Measurements from ENCODE around the gene OR6C3. TPM values are rescaled to one million over a fixed set of nuclear protein-coding genes. Genes with fewer than 3 reads are reported as not detected.

OR6C3 gene
- total and polyA plus RNA-seq, 2 experiments from 2014 or later: not detected

- TF ChIP-seq, protein P1, sequence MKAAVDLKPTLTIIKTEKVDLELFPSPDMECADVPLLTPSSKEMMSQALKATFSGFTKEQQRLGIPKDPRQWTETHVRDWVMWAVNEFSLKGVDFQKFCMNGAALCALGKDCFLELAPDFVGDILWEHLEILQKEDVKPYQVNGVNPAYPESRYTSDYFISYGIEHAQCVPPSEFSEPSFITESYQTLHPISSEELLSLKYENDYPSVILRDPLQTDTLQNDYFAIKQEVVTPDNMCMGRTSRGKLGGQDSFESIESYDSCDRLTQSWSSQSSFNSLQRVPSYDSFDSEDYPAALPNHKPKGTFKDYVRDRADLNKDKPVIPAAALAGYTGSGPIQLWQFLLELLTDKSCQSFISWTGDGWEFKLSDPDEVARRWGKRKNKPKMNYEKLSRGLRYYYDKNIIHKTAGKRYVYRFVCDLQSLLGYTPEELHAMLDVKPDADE (IDR thresholded peaks at IDR 0.05): no peak
- TF ChIP-seq ZNF114 (CRISPR knock-in tag; IDR thresholded peaks at IDR 0.05) (no peak), EZH2 (IDR thresholded peaks at IDR 0.05; ENCODE audit: low read depth, unreplicated experiment) (no peak), CREB1 (CRISPR knock-in tag; IDR thresholded peaks at IDR 0.05; ENCODE audit: low read depth) (no peak)
Measured at GRCh38 chr12:55362675-55363074, 32.1 kb downstream of the OR6C3 start, which contains the start of gene OR6C75 (continued).

GRCh38 chr12:55365086-55365485 is 34.5 kb downstream of the OR6C3 start:
- Histone ChIP-seq H3K27ac (ENCODE audit: low read depth) (no peak overlapping the region), H2AFZ (no peak overlapping the region), H3K36me3 (ENCODE audit: insufficient read depth) (no peaks in the 10 kb centered on the region), H4K20me1 (replicated peaks; ENCODE audit: insufficient read depth) (no peaks in the 10 kb centered on the region), H3K4me2 (no peak overlapping the region), H3K4me1 (ENCODE audit: insufficient read depth) (no peaks in the 10 kb centered on the region), H3K4me3 (no peak overlapping the region), H3K9me2 (ENCODE audit: insufficient read depth) (no peaks in the 10 kb centered on the region), H3K27me3 (ENCODE audit: insufficient read depth) (no peaks in the 10 kb centered on the region), H3F3A (replicated peaks; ENCODE audit: low read depth) (no peaks in the 10 kb centered on the region), H3K79me2 (replicated peaks; ENCODE audit: insufficient read depth) (no peaks in the 10 kb centered on the region)
- Mint-ChIP-seq H3K9me3 (no peaks in the 10 kb centered on the region), H3K27me3 (ENCODE audit: insufficient read depth, low read depth, poor library complexity) (no peaks in the 10 kb centered on the region), H3K4me3 (no peak overlapping the region), H3K27ac (no peak overlapping the region), H3K36me3 (ENCODE audit: low read depth) (no peaks in the 10 kb centered on the region), H3K4me1 (no peaks in the 10 kb centered on the region)
- DNase-seq (ENCODE audit: low spot score) (no peak), ATAC-seq (no peak)
- TF ChIP-seq NANOG (IDR thresholded peaks at IDR 0.05; ENCODE audit: borderline replicate concordance): no peak
- TF ChIP-seq STAT1 (IDR thresholded peaks at IDR 0.05; ENCODE audit: unreplicated experiment): no peak
- no peak for TF ChIP-seq EZH2phosphoT487 (IDR thresholded peaks at IDR 0.05; ENCODE audit: unreplicated experiment)
- TF ChIP-seq REST (IDR thresholded peaks at IDR 0.05; ENCODE audit: unreplicated experiment): no peak
- TF ChIP-seq, protein P1 (IDR thresholded peaks at IDR 0.05): no peak
- no peak for TF ChIP-seq ZNF331 (CRISPR knock-in tag; IDR thresholded peaks at IDR 0.05; ENCODE audit: low read depth)
- TF ChIP-seq, protein P2, sequence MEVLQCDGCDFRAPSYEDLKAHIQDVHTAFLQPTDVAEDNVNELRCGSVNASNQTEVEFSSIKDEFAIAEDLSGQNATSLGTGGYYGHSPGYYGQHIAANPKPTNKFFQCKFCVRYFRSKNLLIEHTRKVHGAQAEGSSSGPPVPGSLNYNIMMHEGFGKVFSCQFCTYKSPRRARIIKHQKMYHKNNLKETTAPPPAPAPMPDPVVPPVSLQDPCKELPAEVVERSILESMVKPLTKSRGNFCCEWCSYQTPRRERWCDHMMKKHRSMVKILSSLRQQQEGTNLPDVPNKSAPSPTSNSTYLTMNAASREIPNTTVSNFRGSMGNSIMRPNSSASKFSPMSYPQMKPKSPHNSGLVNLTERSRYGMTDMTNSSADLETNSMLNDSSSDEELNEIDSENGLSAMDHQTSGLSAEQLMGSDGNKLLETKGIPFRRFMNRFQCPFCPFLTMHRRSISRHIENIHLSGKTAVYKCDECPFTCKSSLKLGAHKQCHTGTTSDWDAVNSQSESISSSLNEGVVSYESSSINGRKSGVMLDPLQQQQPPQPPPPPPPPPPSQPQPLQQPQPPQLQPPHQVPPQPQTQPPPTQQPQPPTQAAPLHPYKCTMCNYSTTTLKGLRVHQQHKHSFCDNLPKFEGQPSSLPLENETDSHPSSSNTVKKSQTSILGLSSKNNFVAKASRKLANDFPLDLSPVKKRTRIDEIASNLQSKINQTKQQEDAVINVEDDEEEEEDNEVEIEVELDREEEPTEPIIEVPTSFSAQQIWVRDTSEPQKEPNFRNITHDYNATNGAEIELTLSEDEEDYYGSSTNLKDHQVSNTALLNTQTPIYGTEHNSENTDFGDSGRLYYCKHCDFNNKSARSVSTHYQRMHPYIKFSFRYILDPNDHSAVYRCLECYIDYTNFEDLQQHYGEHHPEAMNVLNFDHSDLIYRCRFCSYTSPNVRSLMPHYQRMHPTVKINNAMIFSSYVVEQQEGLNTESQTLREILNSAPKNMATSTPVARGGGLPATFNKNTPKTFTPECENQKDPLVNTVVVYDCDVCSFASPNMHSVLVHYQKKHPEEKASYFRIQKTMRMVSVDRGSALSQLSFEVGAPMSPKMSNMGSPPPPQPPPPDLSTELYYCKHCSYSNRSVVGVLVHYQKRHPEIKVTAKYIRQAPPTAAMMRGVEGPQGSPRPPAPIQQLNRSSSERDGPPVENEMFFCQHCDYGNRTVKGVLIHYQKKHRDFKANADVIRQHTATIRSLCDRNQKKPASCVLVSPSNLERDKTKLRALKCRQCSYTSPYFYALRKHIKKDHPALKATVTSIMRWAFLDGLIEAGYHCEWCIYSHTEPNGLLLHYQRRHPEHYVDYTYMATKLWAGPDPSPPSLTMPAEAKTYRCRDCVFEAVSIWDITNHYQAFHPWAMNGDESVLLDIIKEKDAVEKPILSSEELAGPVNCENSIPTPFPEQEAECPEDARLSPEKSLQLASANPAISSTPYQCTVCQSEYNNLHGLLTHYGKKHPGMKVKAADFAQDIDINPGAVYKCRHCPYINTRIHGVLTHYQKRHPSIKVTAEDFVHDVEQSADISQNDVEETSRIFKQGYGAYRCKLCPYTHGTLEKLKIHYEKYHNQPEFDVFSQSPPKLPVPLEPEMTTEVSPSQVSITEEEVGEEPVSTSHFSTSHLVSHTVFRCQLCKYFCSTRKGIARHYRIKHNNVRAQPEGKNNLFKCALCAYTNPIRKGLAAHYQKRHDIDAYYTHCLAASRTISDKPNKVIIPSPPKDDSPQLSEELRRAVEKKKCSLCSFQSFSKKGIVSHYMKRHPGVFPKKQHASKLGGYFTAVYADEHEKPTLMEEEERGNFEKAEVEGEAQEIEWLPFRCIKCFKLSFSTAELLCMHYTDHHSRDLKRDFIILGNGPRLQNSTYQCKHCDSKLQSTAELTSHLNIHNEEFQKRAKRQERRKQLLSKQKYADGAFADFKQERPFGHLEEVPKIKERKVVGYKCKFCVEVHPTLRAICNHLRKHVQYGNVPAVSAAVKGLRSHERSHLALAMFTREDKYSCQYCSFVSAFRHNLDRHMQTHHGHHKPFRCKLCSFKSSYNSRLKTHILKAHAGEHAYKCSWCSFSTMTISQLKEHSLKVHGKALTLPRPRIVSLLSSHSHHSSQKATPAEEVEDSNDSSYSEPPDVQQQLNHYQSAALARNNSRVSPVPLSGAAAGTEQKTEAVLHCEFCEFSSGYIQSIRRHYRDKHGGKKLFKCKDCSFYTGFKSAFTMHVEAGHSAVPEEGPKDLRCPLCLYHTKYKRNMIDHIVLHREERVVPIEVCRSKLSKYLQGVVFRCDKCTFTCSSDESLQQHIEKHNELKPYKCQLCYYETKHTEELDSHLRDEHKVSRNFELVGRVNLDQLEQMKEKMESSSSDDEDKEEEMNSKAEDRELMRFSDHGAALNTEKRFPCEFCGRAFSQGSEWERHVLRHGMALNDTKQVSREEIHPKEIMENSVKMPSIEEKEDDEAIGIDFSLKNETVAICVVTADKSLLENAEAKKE (CRISPR knock-in tag; IDR thresholded peaks at IDR 0.05): no peak
- TF ChIP-seq JUNB (IDR thresholded peaks at IDR 0.05; ENCODE audit: unreplicated experiment): no peak
- TF ChIP-seq, protein P3, sequence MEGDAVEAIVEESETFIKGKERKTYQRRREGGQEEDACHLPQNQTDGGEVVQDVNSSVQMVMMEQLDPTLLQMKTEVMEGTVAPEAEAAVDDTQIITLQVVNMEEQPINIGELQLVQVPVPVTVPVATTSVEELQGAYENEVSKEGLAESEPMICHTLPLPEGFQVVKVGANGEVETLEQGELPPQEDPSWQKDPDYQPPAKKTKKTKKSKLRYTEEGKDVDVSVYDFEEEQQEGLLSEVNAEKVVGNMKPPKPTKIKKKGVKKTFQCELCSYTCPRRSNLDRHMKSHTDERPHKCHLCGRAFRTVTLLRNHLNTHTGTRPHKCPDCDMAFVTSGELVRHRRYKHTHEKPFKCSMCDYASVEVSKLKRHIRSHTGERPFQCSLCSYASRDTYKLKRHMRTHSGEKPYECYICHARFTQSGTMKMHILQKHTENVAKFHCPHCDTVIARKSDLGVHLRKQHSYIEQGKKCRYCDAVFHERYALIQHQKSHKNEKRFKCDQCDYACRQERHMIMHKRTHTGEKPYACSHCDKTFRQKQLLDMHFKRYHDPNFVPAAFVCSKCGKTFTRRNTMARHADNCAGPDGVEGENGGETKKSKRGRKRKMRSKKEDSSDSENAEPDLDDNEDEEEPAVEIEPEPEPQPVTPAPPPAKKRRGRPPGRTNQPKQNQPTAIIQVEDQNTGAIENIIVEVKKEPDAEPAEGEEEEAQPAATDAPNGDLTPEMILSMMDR (conservative IDR thresholded peaks at IDR 0.05; ENCODE audit: low read depth in 2 of 2): no peak
- no peak for TF ChIP-seq CREB1 (CRISPR knock-in tag; IDR thresholded peaks at IDR 0.05; ENCODE audit: low read depth)
